HG02870 (cell line): ENCODE results near the gene NECAB2.

Experiments used
- ATAC-seq: cut with Tn5 transposase; IDR thresholded peaks from one replicate; pipeline ENCODE4 v1.9.1; 2021; ENCODE audit warnings: mild to moderate bottlenecking, moderate library complexity; ENCODE audit not compliant: unreplicated experiment

The NECAB2 gene

GRCh38 chr16:84016477-84016876 is 48.4 kb downstream of the NECAB2 start:
- ATAC-seq: no peak

- ATAC-seq: no peak
These were observed 50.7 kb downstream of the NECAB2 start for GRCh38 chr16:84018710-84019109.

- no peak for ATAC-seq
These were observed 52.3 kb downstream of the NECAB2 start for GRCh38 chr16:84020353-84020752.

GRCh38 chr16:84021488-84021887 is 53.4 kb downstream of the NECAB2 start:
- ATAC-seq: no peak

GRCh38 chr16:84022644-84023043 is 54.6 kb downstream of the NECAB2 start:
- no peak for ATAC-seq

- no peak for ATAC-seq
These were observed 56.8 kb downstream of the NECAB2 start for GRCh38 chr16:84024854-84025253.

- no peak for ATAC-seq
These were observed 58.6 kb downstream of the NECAB2 start for GRCh38 chr16:84026606-84027005.

- no peak for ATAC-seq
These were observed 59.6 kb downstream of the NECAB2 start for GRCh38 chr16:84027625-84028024.

- ATAC-seq: no peak
These were observed 61.4 kb downstream of the NECAB2 start for GRCh38 chr16:84029297-84030047.

GRCh38 chr16:84031556-84031955 is 63.5 kb downstream of the NECAB2 start:
- ATAC-seq: no peak

- ATAC-seq: no peak
These were observed 64.6 kb downstream of the NECAB2 start for GRCh38 chr16:84032458-84033178.

- no peak for ATAC-seq
These were observed 65.5 kb downstream of the NECAB2 start for GRCh38 chr16:84033251-84034195.

GRCh38 chr16:84034516-84034915 is 66.5 kb downstream of the NECAB2 start:
- ATAC-seq: no peak

GRCh38 chr16:84036131-84036530 is 68.1 kb downstream of the NECAB2 start:
- no peak for ATAC-seq

- ATAC-seq: no peak
These were observed 69.0 kb downstream of the NECAB2 start for GRCh38 chr16:84036982-84037425.

GRCh38 chr16:84038469-84038868 is 70.4 kb downstream of the NECAB2 start:
- ATAC-seq: no peak

GRCh38 chr16:84039696-84040095 is 71.7 kb downstream of the NECAB2 start:
- no peak for ATAC-seq

- ATAC-seq: no peak
These were observed 72.3 kb downstream of the NECAB2 start for GRCh38 chr16:84040226-84040822.

- no peak for ATAC-seq
These were observed 73.1 kb downstream of the NECAB2 start for GRCh38 chr16:84040823-84041820.

GRCh38 chr16:84041881-84042280 is 73.8 kb downstream of the NECAB2 start:
- ATAC-seq: no peak
